ENCODE results near the gene ZBTB7C.

Gene ZBTB7C

DNA sequence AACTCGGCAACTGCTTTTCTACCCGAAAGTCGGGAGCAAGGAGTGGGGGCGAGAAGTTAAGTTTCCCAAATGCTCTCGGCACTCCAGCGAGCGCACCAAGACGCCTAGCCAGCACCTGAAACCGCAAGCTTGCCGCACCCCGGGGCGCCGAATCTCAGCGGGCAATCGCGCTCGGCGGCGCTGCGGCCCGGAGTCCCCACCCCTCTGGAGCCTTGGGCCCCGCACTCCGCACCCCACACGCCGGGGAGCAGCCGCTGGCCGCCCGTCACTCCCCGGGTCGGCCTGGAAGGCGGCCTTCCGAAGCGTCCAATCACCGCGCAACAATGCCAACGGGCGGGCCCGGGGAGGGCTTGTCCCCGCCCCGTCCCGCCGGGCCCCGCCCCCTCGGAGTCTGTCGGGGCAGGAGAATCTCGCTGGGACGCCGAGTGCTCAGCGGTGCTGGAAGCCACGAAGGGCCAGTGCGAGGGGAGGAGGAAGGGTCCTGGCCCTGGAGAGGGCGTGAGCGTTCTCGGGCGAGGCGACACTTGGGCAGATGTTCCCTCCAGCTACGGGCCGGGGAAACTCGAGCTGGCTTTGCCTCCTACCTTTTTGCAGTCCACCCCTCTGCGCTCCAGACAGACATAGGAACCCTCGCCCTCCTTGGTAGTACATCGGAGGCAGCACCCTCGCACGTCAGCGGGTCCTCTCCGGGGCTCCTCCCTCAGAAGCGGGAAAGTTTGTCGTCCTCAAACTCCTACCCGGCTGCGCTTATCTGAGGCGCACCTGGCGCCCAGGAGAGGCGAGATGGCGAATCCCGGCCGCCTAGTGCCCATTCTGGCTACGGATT lies 1.1 kb upstream of the ZBTB7C start (continued):
- TF ChIP-seq, protein P1, sequence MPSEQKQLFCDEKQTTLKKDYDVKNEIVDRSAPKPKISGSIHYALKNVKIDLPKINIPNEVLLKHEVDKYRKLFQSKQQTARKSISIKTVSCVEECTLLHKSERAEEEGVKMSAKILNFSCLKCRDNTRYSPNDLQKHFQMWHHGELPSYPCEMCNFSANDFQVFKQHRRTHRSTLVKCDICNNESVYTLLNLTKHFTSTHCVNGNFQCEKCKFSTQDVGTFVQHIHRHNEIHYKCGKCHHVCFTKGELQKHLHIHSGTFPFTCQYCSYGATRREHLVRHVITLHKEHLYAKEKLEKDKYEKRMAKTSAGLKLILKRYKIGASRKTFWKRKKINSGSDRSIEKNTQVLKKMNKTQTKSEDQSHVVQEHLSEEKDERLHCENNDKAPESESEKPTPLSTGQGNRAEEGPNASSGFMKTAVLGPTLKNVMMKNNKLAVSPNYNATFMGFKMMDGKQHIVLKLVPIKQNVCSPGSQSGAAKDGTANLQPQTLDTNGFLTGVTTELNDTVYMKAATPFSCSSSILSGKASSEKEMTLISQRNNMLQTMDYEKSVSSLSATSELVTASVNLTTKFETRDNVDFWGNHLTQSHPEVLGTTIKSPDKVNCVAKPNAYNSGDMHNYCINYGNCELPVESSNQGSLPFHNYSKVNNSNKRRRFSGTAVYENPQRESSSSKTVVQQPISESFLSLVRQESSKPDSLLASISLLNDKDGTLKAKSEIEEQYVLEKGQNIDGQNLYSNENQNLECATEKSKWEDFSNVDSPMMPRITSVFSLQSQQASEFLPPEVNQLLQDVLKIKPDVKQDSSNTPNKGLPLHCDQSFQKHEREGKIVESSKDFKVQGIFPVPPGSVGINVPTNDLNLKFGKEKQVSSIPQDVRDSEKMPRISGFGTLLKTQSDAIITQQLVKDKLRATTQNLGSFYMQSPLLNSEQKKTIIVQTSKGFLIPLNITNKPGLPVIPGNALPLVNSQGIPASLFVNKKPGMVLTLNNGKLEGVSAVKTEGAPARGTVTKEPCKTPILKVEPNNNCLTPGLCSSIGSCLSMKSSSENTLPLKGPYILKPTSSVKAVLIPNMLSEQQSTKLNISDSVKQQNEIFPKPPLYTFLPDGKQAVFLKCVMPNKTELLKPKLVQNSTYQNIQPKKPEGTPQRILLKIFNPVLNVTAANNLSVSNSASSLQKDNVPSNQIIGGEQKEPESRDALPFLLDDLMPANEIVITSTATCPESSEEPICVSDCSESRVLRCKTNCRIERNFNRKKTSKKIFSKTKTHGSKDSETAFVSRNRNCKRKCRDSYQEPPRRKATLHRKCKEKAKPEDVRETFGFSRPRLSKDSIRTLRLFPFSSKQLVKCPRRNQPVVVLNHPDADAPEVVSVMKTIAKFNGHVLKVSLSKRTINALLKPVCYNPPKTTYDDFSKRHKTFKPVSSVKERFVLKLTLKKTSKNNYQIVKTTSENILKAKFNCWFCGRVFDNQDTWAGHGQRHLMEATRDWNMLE (tag by site-specific recombination; conservative IDR thresholded peaks at IDR 0.05; ENCODE audit: low read depth) = no peak
- TF ChIP-seq ZNF791 (tag by site-specific recombination; IDR thresholded peaks at IDR 0.05) (no peak), ZNF624 (tag by site-specific recombination; IDR thresholded peaks at IDR 0.05) (no peak), ZNF19 (tag by site-specific recombination; IDR thresholded peaks at IDR 0.05; ENCODE audit: low read depth) (no peak), GLIS2 (tag by site-specific recombination; IDR thresholded peaks at IDR 0.05) (peak; percentile 92), ZBTB8A (tag by site-specific recombination; IDR thresholded peaks at IDR 0.05) (peak; percentile 66), ZNF335 (tag by site-specific recombination; conservative IDR thresholded peaks at IDR 0.05) (peak; percentile 93), ZNF140 (tag by site-specific recombination; IDR thresholded peaks at IDR 0.05) (no peak), ZBTB17 (tag by site-specific recombination; IDR thresholded peaks at IDR 0.05) (0 out of 2 replicates have a peak, but pooled peaks have one; percentile 29), ZNF175 (tag by site-specific recombination; IDR thresholded peaks at IDR 0.05) (no peak), ZFP37 (tag by site-specific recombination; IDR thresholded peaks at IDR 0.05) (no peak), KLF8 (tag by site-specific recombination; IDR thresholded peaks at IDR 0.05) (peak; percentile 40; the same call in 1 of the 2 replicates), SCRT1 (tag by site-specific recombination; IDR thresholded peaks at IDR 0.05; ENCODE audit: borderline replicate concordance) (no peak), ZNF391 (tag by site-specific recombination; IDR thresholded peaks at IDR 0.05; ENCODE audit: borderline replicate concordance, low read depth) (no peak), ZNF560 (tag by site-specific recombination; IDR thresholded peaks at IDR 0.05; ENCODE audit: borderline replicate concordance) (no peak), ZNF473 (tag by site-specific recombination; IDR thresholded peaks at IDR 0.05) (no peak), ZNF155 (tag by site-specific recombination; IDR thresholded peaks at IDR 0.05) (no peak), OVOL3 (tag by site-specific recombination; IDR thresholded peaks at IDR 0.05) (no peak), ZNF37A (tag by site-specific recombination; IDR thresholded peaks at IDR 0.05) (no peak), BCL11B (tag by site-specific recombination; IDR thresholded peaks at IDR 0.05; ENCODE audit: low read depth) (no peak), GFI1B (tag by site-specific recombination; IDR thresholded peaks at IDR 0.05) (no peak), ZNF223 (tag by site-specific recombination; IDR thresholded peaks at IDR 0.05) (no peak), ZNF76 (tag by site-specific recombination; IDR thresholded peaks at IDR 0.05; ENCODE audit: borderline replicate concordance, low read depth) (no peak), EGR2 (tag by site-specific recombination; IDR thresholded peaks at IDR 0.05; ENCODE audit: low read depth) (no peak), ZNF654 (tag by site-specific recombination; IDR thresholded peaks at IDR 0.05; ENCODE audit: low read depth) (no peak)
- TF ChIP-seq, protein P2, sequence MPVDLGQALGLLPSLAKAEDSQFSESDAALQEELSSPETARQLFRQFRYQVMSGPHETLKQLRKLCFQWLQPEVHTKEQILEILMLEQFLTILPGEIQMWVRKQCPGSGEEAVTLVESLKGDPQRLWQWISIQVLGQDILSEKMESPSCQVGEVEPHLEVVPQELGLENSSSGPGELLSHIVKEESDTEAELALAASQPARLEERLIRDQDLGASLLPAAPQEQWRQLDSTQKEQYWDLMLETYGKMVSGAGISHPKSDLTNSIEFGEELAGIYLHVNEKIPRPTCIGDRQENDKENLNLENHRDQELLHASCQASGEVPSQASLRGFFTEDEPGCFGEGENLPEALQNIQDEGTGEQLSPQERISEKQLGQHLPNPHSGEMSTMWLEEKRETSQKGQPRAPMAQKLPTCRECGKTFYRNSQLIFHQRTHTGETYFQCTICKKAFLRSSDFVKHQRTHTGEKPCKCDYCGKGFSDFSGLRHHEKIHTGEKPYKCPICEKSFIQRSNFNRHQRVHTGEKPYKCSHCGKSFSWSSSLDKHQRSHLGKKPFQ (tag by site-specific recombination; IDR thresholded peaks at IDR 0.05) = no peak
- TF ChIP-seq, protein P3, sequence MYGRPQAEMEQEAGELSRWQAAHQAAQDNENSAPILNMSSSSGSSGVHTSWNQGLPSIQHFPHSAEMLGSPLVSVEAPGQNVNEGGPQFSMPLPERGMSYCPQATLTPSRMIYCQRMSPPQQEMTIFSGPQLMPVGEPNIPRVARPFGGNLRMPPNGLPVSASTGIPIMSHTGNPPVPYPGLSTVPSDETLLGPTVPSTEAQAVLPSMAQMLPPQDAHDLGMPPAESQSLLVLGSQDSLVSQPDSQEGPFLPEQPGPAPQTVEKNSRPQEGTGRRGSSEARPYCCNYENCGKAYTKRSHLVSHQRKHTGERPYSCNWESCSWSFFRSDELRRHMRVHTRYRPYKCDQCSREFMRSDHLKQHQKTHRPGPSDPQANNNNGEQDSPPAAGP (tag by site-specific recombination; IDR thresholded peaks at IDR 0.05) = no peak
- TF ChIP-seq, protein P4, sequence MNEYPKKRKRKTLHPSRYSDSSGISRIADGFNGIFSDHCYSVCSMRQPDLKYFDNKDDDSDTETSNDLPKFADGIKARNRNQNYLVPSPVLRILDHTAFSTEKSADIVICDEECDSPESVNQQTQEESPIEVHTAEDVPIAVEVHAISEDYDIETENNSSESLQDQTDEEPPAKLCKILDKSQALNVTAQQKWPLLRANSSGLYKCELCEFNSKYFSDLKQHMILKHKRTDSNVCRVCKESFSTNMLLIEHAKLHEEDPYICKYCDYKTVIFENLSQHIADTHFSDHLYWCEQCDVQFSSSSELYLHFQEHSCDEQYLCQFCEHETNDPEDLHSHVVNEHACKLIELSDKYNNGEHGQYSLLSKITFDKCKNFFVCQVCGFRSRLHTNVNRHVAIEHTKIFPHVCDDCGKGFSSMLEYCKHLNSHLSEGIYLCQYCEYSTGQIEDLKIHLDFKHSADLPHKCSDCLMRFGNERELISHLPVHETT (tag by site-specific recombination; IDR thresholded peaks at IDR 0.05) = no peak
- TF ChIP-seq, protein P5, sequence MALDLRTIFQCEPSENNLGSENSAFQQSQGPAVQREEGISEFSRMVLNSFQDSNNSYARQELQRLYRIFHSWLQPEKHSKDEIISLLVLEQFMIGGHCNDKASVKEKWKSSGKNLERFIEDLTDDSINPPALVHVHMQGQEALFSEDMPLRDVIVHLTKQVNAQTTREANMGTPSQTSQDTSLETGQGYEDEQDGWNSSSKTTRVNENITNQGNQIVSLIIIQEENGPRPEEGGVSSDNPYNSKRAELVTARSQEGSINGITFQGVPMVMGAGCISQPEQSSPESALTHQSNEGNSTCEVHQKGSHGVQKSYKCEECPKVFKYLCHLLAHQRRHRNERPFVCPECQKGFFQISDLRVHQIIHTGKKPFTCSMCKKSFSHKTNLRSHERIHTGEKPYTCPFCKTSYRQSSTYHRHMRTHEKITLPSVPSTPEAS (tag by site-specific recombination; IDR thresholded peaks at IDR 0.05) = no peak
